GM12891 (cell line): Measurements from ENCODE around the gene LRTM1.

Experiments
- POLR2A ChIP-seq: IDR thresholded peaks from 2 replicates; pipeline ENCODE4 v1.6.1; 2011; ENCODE audit warnings: low read depth, low read length, control low read depth
- POLR2AphosphoS5 ChIP-seq: IDR thresholded peaks from 2 replicates; pipeline ENCODE4 v1.6.1; 2011; ENCODE audit warnings: low read depth, low read length, control low read depth

DNA sequence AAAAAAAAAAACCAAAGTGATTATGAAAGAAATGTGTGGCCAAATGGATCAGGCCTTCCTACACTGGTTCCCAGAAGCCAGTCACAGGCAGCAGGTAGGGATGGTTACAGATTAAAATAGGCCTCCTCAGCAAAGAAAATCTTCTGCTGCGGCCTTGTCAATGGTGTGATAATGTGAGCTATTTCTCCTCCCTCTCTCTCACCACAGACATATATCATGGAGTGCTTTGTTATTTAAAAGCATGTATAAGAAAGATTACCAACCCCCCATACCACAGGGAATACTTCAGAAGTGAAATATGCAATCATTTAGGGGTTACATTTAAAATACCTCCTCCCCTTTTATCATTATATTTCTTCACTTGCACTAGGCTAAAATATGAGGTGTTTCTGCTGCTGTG, 32.2 kb upstream of the LRTM1 start:
- TF ChIP-seq POLR2AphosphoS5 (no peak), POLR2A (no peak)
